Astrocyte of the cerebellum (primary cell): ENCODE data around the gene CALCR.
A peak's percentile ranks its signal among the peaks of the same experiment; 100 is the strongest.

ENCODE experiments used
- DNase-seq: peaks from one replicate; pipeline ENCODE4 v3.0.0-alpha.2; 2011; ENCODE audit warnings: low read depth
- H3K4me3 ChIP-seq: 2 replicates; pipeline ENCODE4 v1.5.1; 2011; ENCODE audit warnings: mild to moderate bottlenecking, low read depth, low read length, moderate library complexity
- in situ Hi-C: cut with HindIII; loops from 2 replicates; pipeline ENCODE4 v1.10.0; 2017; ENCODE audit warnings: low sequenced_read_pairs
- TF ChIP-seq, protein P1 (sequence below): IDR thresholded peaks from 2 replicates; pipeline ENCODE4 v1.5.1; 2012; ENCODE audit warnings: low read length, low read depth, moderate library complexity, mild to moderate bottlenecking; ENCODE audit errors: missing control alignments

CALCR gene

DNA sequence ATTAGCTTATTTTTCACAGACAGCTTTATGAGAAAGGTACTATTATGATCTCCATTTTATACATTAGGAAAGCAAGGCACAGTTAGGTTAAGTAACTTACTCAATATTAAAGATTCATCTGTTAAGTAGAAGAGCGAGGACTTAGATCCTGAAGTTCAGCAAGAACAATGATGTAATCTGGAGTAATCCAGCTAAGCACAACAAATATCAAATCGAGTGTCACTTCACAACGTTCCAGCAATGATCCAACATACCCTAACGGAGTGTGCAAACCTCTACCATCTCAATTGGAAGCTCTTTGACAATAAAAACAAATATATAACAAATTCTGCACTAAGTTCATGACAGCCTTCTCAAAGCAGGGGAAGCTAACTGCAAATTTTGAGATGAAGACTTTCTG is 121.3 kb downstream of the CALCR start:
- DNase-seq: no peak
- in situ Hi-C loops: no loop called here
- H3K4me3 ChIP-seq: no peak overlapping the region
- TF ChIP-seq, protein P1, sequence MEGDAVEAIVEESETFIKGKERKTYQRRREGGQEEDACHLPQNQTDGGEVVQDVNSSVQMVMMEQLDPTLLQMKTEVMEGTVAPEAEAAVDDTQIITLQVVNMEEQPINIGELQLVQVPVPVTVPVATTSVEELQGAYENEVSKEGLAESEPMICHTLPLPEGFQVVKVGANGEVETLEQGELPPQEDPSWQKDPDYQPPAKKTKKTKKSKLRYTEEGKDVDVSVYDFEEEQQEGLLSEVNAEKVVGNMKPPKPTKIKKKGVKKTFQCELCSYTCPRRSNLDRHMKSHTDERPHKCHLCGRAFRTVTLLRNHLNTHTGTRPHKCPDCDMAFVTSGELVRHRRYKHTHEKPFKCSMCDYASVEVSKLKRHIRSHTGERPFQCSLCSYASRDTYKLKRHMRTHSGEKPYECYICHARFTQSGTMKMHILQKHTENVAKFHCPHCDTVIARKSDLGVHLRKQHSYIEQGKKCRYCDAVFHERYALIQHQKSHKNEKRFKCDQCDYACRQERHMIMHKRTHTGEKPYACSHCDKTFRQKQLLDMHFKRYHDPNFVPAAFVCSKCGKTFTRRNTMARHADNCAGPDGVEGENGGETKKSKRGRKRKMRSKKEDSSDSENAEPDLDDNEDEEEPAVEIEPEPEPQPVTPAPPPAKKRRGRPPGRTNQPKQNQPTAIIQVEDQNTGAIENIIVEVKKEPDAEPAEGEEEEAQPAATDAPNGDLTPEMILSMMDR: no peak

DNA sequence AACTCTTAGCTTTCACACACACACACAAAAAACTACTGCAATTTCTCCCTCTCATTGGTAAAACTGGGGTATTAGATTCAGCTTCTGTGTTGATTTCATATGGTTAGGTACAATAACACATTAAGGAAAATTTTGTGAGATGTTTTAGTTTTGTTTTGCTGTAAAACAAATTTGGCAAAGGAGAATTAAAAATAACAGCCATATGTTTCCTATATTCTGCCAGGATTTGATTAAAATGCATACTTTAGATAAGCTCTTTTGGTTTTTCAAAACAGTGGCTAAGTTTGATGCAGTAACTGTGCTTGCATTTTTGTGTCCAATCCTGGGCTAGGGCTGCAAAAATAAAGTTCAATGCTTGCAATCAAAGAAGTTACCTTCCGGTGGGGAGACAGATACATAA is 126.3 kb downstream of the CALCR start:
- in situ Hi-C loops: no loop called here
- TF ChIP-seq, protein P1: no peak
- H3K4me3 ChIP-seq: no peak overlapping the region
- DNase-seq: no peak

DNA sequence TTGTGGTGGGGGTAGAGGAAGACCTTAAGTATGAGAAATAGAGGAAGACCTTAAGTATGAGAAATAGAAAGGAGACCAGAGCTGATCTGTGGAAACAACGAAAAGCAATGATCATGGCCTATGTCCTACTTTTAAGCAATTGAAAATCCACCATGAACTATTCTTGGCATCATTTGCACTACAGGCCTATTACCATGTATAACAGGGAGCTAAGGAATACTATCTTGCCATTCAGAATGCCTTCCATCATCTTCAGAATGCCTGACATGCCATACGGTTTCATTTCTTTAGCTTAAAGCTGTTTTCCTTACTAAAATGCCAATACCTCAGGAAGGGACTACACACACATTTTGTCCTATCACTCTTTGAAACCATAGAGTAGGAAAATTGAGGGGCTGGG is 127.0 kb downstream of the CALCR start:
- TF ChIP-seq, protein P1: no peak
- in situ Hi-C loops: no loop called here

DNA sequence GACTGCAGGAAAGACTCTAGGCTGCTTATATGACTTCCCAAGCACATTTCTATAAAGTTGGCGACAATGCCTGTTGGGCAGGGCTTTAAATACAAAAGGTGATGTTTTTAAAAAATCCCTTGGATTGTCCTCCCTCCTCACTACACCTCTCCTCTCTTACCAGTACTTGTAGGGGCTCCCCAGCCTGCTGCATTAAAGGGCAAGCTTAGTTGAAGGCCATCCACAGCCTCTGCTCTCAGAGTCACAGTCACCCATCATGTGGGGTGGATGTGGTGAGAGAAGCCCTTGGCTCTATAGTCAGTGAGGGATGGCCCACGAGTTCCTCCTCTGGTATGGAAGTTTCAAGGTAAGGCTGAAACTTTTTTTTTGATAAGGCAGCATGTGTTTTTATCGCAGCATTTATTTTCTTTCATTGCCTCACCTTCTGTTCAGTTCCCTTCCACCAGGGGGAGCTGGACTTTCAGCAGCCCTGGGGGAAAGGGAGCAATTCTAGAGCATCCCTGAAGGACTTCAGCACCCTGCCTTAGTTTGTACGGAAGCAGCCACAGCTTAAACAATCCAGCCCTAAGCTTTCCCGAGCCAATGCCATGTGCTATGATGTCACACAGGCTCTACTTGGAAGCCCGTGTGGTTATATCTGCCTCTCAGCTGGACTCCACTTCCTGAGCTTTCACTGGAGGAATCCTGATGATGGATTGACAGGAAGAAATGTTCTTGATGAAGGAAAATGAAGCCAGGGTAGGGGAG is 131.9 kb downstream of the CALCR start:
- in situ Hi-C loops: no loop called here
- DNase-seq: no peak
- TF ChIP-seq, protein P1: peak; percentile 66
- no peak overlapping the region for H3K4me3 ChIP-seq

More for the DNA sequence above, 127.0 kb downstream of the CALCR start:
- DNase-seq: no peak
- no peak overlapping the region for H3K4me3 ChIP-seq

DNA sequence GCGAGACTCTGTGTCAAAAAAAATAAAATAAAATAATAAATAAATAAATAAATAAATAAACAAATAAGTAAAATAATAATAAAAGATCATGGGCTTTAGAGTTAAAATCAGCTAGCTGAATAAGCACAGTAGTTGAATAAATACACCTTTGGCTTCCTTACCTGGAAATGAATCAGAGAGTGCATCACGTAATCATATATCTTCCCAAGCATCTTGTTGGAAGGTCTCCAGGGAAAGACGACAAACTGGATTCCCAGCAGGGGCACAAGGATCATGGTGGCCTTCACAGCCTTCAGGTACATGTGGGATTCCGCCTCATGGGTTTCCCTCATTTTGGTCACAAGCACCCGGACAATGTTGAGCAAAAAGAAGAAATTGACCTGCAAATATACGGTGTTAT is 138.7 kb downstream of the CALCR start:
- DNase-seq: no peak
- H3K4me3 ChIP-seq: no peak overlapping the region
- TF ChIP-seq, protein P1: no peak
- in situ Hi-C loops: no loop called here

DNA sequence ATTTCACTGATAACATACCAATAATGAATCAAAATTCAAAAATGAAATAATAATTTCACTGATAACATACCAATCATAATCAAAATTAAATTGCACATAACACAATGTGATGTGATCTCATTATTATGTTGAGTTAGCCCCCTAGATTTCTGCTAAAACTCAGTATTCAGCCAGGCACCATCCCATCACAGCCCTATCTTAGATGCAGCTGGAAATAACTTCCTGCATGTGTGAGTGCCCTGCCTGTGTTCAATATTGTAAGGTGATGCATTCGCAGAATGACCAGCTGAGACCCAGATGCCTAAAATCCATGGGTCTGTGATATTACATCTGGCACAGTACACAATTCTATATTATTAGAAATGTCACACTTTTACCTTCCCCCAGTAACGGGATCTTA is 142.4 kb downstream of the CALCR start:
- TF ChIP-seq, protein P1: no peak
- in situ Hi-C loops: no loop called here
- H3K4me3 ChIP-seq: no peak overlapping the region
- DNase-seq: no peak
